HG02943 (cell line): ENCODE data around the gene SLFN5.
"Not testable (repeated sequence)": the region's sequence is repeated elsewhere in the genome, so short reads cannot be mapped to it uniquely, and the experiment has no call there.

ENCODE experiments used
- ATAC-seq: cut with Tn5 transposase; IDR thresholded peaks from one replicate; pipeline ENCODE4 v1.9.1; 2021; ENCODE audit warnings: mild to moderate bottlenecking, low read depth, moderate library complexity; ENCODE audit not compliant: unreplicated experiment

SLFN5 gene

GRCh38 chr17:35287286-35287811 is 44.5 kb downstream of the SLFN5 start:
- no peak for ATAC-seq

GRCh38 chr17:35289222-35289621 is 46.4 kb downstream of the SLFN5 start:
- ATAC-seq, result no peak

DNA sequence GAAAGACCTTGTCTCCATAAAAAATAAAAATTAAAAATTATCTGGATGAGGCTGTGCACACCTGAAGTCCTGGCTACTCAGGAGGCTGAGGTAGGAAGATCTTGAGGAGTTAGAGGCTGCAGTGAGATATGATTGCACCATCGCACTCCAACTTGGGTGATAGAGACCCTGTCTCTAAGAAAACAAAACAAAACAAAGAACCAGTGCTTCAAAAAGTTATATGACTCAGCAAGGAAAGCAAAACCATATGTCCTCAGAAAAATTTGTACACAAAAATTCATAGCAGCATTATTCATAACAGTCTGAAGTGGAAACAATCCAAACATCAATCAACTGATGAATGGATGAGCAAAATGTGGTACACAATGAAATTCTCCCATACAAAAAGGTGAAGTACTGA is 48.9 kb downstream of the SLFN5 start:
- ATAC-seq, result no peak

DNA sequence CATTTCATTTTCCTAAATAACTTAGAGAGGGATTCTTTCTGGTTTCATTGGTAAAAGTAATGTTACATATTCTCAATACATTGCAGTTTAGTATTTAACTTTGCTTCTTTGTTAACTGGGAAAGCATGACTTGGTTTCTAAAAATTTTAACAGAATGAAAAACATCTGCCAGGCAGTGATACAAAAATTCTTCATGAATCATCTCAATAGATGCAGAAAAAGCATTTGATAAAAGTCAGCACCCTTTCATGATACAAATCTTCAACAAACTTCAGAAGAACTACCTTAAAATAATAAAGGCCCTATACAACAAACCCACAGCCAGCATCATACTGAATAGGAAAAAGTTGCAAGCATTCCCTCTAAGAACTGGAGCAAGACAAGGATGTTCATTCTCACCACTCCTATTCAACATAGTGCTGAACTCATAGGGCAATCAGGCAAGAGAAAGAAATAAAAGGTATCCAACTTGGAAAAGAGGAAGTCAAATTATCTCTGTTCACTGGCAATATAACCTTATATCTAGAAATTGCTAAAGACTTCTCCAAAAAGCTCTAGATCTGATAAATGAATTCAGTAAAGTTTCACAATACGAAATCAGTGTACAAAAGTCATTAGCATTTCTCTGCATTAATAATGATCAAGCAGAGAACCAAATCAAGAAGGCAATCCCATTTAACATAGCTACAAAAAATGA is 50.4 kb downstream of the SLFN5 start:
- no peak for ATAC-seq

DNA sequence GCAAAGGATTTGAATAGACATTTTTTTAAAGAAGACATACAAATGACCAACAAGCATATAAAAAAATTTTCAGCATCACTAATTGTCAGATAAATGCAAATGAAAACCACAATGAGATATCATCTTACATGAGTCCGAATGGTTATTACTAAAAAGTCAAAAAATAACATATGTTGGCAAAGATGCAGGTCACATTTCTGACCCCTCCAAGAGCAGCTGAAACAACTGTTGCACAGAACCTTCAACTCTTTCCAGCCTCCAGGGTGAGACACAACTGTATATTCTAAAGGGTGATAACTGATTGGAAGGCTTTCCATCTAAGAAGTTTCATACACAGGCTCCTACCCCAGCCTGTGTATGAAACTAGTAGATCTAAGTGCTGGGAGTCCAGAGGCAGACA is 51.9 kb downstream of the SLFN5 start:
- ATAC-seq, result no peak

- ATAC-seq, result no peak
These were observed 52.8 kb downstream of the SLFN5 start for GRCh38 chr17:35295686-35296085.

GRCh38 chr17:35297666-35298065 is 54.8 kb downstream of the SLFN5 start:
- no peak for ATAC-seq

DNA sequence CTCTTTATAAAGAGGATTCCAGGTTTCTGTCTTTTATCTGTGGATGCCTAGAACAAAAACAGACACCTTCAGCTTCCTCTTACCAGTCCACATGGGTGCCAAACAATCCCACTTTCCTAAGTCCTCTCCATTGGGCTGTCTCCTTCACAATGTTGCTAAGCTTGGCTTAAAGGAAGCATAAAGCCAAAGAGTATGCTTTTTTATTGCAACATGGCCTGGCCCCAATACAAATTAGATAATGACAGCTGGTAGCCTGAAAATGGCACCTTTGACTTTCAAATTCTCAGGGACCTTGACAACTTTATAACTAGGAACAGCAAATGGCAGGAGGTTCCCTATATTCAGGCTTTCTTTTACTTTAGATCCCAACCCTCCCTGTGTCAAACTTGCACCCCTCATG is 55.8 kb downstream of the SLFN5 start:
- no peak for ATAC-seq

DNA sequence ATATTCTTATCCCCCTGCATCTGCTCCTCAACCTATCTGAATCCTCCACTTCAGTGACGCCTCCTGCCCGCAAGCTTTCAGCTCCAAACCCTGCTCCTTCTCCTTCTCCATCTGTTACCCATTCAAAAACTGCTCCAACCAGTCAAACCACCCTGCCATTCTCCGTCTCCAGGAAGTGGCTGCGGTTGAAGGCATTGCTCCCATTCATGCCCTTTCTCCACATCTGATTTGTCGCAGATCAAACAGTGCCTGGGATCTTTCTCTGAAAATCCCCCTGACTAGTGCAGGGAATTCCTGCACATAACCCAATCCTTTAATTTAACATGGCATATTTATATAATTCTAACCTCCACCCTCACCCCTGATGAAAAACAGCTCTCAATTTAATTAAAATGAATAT is 56.3 kb downstream of the SLFN5 start:
- no peak for ATAC-seq

- ATAC-seq, result not testable (repeated sequence)
These were observed 66.5 kb downstream of the SLFN5 start for GRCh38 chr17:35309345-35309744.

- no peak for ATAC-seq
These were observed 69.5 kb downstream of the SLFN5 start for GRCh38 chr17:35312346-35312745.

DNA sequence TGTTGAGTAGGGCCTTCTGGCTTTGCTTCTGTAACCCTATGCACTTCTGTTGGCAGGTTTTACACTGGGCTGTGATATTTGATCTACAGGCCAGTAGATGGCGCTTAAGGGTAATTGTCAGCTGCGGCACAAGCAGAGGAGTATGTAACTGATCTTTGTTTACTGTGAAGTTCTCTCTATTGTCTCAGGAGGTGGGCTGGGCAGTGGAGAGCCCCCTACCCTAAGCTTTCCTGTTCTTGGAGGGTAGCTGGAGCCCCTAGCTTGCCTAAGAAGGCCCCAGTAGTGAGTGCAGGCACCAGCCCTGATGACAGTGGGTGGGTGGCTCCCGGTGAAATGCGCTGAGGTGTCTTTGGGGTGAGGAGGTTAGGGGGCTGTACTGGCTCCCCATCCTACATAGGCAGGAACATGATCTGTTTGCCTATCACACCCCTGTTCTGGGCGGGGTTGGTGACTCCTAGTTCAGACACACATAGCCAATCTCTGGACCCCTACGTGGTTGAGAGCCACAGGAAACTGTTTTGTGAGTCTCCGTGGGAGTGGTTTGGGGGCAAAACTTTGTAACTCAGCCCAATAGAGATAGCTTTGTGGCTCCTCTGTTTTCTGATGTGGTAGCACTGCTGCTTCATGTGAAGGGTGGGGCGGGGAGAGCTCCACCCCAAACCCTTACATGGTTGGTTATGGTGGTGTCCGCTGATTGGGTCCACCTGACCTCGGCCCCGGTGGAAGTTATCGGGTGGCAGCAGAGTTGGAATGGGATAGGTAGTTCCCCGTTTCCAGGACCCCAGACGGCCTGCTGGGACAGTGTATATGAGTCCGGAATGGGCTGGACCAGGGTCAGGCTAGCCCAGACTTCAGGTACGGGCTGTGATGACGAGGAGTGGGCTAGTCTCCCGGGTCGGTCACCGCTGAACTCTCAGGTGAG is 70.2 kb downstream of the SLFN5 start:
- peak; percentile 79 for ATAC-seq

GRCh38 chr17:35313875-35314409 is 71.1 kb downstream of the SLFN5 start:
- no peak for ATAC-seq

GRCh38 chr17:35314415-35315216 is 71.7 kb downstream of the SLFN5 start:
- no peak for ATAC-seq

- ATAC-seq, result no peak
These were observed 72.4 kb downstream of the SLFN5 start for GRCh38 chr17:35315283-35315682.

GRCh38 chr17:35315971-35316370 is 73.1 kb downstream of the SLFN5 start:
- no peak for ATAC-seq

- no peak for ATAC-seq
These were observed 79.9 kb downstream of the SLFN5 start for GRCh38 chr17:35322749-35323148.
